GM12874 (cell line): ENCODE measurements around the gene NIPAL4.

Experiments used
- TF ChIP-seq, protein P1 (sequence below): IDR thresholded peaks from 2 replicates; pipeline ENCODE4 v1.5.1; 2011; ENCODE audit warnings: low read depth, mild to moderate bottlenecking, control low read depth, low read length, moderate library complexity; ENCODE audit not compliant: insufficient read depth

Gene NIPAL4

DNA sequence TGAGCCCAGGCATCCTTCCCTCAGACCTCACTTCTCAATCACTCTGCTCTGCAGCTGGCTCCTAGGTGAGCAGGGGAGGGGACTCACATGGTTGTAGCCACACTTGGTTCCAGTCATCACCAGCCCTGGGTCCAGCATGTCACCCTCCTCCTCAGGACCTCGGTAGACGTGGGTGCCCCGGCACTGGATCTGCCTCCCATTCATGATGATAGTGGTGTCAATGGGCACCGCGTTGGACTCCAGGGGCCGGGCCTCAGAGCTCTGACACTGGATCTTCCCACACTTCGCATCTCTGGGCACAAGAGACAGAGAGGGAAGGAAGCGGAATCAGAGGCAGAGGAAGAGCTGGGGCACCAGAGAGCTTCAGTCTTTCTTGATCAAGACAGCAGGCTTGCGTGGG, 32.9 kb downstream of the NIPAL4 start:
- TF ChIP-seq, protein P1, sequence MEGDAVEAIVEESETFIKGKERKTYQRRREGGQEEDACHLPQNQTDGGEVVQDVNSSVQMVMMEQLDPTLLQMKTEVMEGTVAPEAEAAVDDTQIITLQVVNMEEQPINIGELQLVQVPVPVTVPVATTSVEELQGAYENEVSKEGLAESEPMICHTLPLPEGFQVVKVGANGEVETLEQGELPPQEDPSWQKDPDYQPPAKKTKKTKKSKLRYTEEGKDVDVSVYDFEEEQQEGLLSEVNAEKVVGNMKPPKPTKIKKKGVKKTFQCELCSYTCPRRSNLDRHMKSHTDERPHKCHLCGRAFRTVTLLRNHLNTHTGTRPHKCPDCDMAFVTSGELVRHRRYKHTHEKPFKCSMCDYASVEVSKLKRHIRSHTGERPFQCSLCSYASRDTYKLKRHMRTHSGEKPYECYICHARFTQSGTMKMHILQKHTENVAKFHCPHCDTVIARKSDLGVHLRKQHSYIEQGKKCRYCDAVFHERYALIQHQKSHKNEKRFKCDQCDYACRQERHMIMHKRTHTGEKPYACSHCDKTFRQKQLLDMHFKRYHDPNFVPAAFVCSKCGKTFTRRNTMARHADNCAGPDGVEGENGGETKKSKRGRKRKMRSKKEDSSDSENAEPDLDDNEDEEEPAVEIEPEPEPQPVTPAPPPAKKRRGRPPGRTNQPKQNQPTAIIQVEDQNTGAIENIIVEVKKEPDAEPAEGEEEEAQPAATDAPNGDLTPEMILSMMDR, result no peak

DNA sequence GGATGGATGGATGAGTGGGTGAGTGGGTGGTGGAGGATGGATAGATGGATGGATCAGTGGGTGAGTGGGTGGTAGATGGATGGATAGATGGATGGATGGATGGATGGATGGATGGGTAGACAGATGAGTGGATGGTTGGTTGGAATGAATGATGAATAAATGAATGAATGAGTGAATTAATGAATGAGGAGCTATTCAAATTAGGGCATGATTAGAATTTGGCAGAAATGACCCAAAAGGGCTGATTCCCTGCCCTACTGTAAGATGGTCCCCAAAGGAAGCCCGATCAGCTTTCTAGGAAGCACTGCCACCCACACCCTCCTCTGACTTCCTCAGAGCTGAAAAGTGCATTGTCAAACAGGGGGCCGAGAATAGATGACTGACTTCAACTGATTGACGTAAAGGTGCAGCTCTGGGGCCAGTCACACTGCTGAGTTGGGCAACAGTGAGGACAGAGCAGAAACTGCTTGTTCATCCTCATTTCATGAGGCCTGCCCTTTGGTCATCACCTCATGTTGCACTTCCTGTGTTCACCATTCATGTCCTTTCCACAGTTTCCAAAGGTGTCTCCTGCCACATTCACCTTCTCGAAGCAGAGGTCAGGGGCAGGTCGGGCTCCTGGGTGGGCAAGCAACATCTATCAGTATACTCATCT, 34.3 kb downstream of the NIPAL4 start:
- TF ChIP-seq, protein P1, result no peak

DNA sequence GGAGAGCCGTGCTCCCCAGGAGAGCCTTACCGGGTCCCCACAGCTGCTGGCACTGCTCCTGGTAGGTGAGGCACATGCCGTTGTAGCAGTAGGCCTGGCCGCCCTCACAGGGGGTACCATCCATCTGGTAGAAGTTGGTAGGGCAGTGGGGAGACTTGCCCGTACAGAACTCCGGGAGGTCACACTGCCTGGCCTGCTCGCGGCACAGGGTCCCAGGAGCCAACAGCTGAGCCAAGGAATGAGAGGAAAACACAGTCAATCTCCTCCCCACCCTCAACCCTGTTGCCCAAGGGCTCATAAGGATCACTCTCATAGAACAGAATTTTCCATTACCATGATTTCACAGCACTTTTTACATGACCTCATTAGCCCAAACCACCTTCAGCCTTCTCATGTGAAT, 36.9 kb downstream of the NIPAL4 start:
- TF ChIP-seq, protein P1, result no peak

DNA sequence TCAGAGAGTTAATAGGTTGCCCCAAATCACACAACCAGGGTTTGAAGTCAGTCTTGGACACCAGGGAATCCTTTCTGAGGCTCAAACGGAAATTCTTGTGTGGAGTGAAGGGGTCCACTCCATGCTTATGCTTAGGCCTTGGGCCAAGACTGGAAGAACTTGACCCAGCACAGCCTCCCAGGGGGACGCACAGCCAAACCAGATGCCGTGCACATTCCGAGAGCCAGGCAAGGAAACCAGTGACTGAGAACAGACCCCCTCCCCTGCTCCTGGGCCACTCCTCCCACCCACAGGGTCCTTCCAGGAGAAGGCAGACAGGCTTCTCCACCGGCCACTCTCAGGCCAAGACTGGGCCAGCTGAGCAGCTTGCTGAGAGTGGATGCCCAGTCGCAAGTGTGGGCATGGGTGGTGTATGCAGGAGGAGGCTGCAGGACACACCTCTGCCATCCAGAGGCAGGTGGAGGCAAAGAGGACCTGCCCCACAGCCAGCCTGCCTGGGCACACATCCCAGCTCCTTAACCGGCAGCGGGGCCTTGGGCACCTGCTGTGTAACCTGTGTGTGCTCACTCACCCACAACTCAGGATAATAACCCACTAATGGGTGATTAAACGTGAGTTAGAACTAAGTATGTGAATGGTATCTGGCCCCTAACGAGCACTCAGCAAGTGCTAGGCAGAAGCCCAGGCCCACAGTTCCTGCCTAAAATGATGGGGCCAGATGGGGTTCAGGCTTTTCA, 38.0 kb downstream of the NIPAL4 start:
- TF ChIP-seq, protein P1, result no peak

DNA sequence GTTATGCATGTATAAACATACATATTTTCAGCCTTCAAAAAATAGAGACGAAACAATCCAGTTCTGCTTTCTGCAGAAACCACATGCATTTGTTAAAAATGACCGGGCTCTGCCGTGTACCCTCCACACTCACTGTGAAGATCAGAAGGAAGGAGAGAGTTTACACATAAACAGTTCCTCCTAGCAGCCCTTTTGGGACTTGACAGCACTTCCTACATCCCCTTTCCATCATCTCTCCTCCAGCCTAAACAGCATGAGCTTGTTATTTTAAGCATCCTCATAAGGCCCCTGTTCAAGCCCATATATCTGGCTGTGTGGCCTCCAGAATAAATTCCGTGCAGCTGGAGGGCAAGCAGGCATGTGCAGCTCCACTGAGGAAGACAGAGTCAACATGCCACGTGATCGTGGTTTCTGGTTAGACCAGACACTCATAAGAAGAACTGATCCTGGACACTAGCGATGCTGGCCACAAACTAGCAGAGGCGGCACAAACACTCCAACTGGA, 42.2 kb downstream of the NIPAL4 start:
- TF ChIP-seq, protein P1, result no peak

DNA sequence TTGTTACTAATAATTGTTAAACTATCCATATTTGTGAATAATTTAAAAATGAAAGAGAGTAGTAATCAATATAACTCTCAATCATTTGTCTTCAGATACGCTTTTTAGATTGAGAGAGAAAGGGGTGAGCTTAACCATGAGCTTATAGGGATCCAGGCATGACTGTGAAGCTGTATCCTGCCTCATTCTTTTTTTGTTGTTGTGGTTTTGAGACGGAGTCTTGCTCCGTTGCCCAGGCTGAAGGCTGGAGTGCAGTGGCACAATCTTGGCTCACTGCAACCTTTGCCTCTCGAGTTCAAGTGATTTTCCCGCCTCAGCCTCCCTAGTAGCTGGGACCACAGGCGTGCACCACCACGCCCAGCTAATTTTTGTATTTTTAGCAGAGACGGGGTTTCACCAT, 44.0 kb downstream of the NIPAL4 start:
- TF ChIP-seq, protein P1, result no peak

DNA sequence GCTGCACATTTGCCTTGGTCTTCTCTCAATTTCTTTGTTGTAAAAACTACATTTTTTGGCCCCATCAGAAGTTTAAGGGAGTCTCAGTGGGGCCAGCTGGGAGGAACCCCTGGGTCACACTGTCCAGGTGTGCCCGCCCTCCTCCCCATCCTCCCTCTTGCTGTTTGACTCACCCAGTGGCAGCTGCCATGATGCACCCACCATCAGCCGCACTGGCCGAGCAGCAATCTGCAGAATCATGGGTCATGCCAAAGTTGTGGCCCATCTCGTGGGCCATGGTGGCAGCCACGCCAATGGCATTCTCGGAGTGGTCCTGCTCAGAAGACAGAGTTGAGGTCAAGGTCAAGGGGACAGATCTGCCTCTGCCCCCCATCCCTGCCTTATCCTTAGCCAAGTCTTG, 45.5 kb downstream of the NIPAL4 start:
- TF ChIP-seq, protein P1, result no peak
